ENCODE results near the gene TFB2M. TPM values are rescaled to one million over a fixed set of nuclear protein-coding genes. Genes with fewer than 3 reads are reported as not detected.

TFB2M gene
- total RNA-seq, 4 donors from 2014 or later, result 5.8 to 12.1 (median 8.6) TPM

DNA sequence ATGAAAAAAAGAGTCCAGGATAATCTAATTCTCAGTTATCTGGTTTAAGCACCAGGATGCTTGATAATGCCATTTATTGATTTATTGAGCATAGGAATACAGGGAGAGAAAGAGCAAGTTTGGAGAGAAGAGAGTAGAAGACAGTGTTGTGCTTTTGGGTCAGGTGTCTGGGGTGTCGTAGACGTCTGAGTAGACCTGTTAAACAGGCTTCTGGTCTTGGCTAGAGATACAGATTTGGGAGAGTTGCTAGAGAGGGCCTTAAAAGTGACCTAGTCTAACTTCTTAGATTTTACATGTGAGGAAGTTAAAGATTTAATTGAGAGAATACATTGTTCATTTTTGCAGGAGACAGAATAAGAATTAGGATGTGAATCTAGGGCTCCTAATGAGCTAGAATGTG is 34.5 kb upstream of the TFB2M start:
- TF ChIP-seq CTCF (IDR thresholded peaks at IDR 0.05; ENCODE audit: low read depth), result no peak

DNA sequence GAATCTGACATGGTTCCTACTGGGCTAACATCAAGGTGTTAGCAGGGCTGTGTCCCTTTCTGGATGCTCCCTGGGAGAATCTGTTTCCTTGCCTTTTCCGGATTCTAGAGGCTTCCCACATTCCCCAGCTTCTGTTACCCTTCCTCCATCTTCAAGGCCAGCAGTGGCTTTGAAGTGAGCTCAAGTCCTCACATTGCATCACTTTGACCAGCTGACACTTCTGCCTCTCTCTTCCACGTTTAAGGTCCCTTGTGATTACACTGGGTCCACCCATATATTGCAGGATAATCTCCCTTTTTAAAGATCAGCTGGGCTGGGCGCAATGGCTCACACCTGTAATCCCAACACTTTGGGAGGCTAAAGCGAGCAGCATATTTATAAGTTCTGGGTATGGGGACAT is 33.3 kb upstream of the TFB2M start:
- no peak for TF ChIP-seq CTCF (IDR thresholded peaks at IDR 0.05; ENCODE audit: low read depth)

DNA sequence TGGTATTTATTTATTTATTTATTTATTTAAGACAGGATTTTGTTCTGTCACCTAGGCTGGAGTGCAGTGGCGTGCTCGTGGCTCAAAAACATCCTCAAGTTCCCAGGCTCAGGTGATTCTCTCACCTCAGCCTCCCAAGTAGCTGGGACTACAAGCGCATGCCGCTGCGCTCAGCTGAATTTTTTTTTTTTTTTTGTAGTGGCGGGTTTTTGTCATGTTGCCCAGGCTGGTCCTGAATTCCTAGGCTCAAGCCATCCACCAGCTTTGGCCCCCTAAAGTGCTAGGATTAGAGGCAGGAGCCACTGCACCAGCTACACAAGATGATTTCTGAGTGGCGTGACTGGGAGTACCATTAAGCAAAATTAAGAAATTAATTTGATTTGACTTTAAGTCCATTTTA is 31.9 kb upstream of the TFB2M start:
- no peak for TF ChIP-seq CTCF (IDR thresholded peaks at IDR 0.05; ENCODE audit: low read depth)

GRCh38 chr1:246597340-246597739 is 31.3 kb upstream of the TFB2M start:
- no peak for TF ChIP-seq CTCF (IDR thresholded peaks at IDR 0.05; ENCODE audit: low read depth)

- no peak for TF ChIP-seq CTCF (IDR thresholded peaks at IDR 0.05; ENCODE audit: low read depth)
Observed at GRCh38 chr1:246595146-246595545, 29.1 kb upstream of the TFB2M start.

DNA sequence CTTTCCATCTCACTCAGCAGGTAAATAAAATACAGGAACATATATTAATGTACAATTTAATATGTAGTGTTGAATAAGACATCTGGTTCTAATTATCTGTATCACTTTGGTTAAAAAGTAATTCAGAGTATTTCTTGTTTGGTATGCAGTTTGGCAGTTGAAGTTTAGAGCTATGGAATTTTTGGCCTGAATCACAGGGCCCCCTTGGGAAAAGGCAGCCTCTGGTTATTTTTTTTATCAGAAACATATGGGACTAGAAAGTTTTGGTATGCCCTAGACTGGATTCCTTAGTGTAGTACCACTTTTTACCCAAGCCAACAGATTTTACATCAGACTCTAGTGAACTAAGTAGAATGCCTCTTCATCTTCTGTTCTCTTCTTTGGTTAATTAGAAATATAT is 26.6 kb upstream of the TFB2M start:
- no peak for TF ChIP-seq CTCF (IDR thresholded peaks at IDR 0.05; ENCODE audit: low read depth)

DNA sequence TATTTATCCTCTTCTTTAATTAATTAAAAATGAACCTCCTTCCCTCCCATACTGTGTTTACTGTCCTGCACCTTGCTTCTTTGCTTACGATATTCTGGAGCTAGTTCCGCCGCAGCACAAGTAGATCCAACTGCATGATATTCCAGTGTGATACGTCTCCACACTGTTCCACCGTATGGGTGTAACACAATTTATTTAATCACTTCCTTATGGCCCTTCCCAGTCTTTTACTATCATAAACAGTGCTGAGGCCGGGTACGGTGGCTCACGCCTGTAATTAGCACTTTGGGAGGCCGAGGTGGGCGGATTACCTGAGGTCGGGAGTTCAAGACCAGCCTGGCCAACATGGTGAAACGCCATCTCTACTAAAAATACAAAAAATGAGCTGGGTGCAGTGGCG is 25.9 kb upstream of the TFB2M start:
- TF ChIP-seq CTCF (IDR thresholded peaks at IDR 0.05; ENCODE audit: low read depth), result no peak

- no peak for TF ChIP-seq CTCF (IDR thresholded peaks at IDR 0.05; ENCODE audit: low read depth)
Observed at GRCh38 chr1:246591504-246591903, 25.4 kb upstream of the TFB2M start.
